Stimulated activated CD4-positive, alpha-beta T cell treated with anti-CD3 and anti-CD28 coated beads, Interleukin-15, amount 100 ng/mL, for 1 hour (primary cell): Measurements from ENCODE around the gene LASP1.

Source experiments
- DNase-seq, 2 donors: peaks; one replicate each; pipeline ENCODE4 v3.0.0-alpha.2; 2020; ENCODE audit warnings: low read depth in 1 of 2, low spot score in 1 of 2

The LASP1 gene

DNA sequence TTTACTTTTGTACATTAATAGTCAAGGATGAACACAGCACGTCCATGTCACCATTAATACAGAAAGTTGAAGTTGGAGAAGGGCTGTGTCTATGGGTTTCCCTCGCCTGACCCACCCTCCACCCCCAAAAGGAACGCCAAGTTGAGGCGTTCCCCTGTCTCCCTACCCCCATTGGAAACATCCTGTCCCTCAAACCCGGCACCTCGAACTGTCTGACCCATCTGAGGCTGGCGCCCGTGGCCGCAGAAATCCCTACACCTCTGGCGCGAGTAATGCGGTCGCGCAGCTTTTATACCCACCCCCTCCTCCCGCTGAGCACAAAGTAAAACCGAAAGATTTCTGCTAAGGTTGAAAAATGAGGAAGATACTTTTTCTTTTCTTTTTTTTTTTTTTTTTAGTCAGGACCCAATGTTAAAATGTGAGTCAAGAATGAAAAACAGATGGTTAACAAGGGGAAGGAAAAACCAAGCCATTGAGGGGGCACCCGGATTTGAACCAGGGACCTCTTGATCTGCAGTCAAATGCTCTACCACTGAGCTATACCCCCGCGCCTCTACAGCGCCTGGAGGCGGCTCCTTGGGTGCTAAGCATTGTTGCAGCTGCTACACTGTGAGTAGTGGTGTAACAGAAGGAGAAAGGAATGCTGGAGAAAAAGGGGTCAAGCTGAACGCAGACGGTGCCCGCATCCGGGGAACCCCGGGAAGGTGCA, 887 bp upstream of the LASP1 start:
- peak; percentile 77 to 90 for DNase-seq

DNA sequence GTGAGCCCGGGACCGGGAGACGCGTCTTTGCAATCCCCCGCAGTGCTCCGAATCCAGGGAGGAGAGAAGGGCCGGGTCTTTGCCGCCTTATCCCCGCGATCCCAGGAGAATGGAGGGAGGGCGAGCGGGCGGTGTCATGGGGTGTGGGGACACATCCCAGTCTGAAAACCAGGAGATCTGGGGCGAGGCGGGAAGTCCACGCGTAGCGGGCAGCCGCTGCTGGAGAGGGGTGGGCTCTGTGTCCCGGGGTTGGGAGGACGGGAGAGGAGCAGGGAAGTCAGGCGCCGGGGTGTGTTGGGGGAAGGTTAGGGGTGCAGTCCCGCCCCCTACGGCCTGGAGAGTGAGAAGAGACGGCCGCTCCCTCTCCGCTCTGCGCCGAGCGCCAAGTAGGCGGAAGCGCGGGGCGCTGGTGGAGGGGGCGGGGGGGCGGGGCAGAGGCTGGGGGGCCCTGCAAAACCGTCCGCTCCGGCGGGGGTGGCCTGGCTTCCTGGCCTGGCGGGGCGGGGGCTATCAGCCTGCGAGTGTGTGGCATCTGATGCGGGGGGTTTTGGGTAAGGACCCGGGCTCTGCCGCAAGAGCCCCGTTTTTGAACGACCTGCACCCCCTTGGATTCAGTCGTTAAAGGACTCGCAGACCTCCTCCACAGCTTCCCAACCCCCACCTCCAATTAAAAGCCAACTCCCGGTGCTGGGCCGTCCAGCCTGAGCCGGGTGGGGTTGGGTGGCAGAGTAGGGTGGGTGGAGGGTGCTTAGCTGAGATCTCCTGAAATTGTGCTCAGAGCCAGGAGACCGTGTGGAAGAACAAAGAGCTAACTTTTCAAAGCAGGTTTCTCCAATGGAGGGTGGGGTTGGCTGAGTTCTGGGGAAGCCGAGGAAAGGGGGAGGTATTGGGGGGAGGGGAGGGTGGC, 654 bp downstream of the LASP1 start:
- DNase-seq: peak; percentile 39 to 50

DNA sequence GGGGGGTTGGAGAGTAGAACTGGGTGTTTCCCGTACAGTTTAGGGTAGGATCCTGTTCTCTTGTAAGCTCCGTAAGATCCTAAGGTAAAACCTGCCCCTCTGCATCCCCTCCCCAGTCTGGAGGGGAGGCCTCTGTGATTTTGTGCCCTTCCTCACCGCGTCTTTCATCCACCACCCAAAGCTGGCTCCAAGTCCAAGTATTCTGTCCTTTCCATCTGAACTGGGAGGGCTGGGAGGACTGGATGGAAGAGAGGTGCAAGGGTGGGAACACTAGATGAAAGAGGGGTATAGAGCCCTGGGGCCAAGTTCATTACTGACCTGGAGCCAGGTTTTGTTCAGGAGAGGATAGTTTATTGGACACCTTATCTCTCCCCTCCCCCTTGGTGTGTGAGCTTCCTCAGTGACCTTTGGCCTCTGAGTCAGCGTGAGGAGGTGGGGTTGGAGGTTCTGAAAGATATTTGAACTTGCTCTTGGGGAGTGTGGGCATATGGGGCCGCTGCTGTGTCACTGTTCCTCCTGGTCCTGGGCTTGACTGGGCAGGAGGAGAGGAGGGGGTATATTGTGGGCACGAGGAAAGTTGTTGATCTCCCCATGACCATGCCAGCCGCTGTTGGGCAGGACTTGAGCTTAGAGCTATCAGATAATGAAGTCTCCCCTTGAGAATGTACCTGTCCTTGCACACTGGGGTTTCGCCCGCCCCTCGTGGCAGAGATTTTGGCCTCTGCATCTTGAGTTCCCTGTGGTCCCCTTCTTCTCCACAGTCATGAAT, 1.6 kb downstream of the LASP1 start:
- DNase-seq: peak; percentile 37 to 57

DNA sequence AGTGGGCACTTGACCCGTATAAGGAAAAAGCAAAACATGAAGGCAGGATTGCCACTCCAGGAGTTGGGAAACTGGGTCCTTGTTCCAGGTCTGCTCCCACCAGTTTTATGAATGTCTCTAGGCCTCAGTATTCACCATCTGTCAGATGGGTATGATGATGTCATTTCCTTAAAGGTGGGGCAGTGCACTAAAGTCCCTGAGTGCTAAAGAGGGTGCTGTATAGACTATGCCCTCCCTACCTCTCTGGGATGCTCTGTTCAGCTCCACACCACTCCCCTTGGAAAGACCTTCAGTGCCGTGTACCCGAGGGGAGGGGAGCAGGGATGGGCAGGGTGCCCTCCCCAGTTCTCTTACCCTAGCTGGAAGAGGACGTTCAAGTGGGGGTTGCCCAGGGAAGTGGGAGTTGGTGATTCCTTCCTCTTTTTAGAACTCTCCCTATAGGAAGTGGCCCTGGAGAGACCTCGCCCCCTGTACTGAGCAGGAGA, 2.2 kb downstream of the LASP1 start:
- DNase-seq: no peak

DNA sequence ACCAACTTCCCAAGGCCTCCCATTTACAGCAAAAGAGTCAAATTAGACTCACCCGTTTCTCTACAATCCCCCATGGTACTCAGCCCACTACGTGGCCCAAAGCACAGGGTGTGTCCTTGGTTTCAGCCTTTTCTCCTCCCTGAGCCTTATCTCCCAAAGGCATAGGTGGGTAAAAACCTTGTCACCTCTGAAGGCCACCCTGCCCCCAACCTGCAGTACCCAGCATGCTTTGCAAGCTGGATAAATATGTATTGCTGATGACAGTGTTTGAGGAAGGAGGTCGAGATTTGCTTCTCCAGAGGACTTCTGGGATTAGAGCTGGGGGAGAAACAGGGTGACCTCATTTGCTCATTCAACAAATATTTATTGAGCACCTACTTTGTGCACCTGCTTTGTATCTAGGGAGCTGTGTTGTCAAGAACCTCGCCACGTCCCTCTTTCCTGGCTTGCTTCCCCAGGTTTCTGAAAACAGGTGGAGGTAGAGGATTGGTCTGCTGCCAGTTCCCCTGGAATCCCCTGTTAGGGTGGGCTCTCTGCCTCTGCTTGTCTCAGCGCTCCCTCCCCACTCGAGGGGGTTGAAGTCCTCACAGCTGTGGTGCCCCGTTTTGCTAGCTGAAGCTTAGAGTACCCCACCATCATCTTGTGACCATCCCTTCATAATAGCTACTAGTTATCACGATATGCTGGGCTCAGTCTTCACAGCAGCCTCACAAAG, 3.0 kb downstream of the LASP1 start:
- no peak for DNase-seq

GRCh38 chr17:38873640-38874380, 4.0 kb downstream of the LASP1 start:
- DNase-seq: no peak

DNA sequence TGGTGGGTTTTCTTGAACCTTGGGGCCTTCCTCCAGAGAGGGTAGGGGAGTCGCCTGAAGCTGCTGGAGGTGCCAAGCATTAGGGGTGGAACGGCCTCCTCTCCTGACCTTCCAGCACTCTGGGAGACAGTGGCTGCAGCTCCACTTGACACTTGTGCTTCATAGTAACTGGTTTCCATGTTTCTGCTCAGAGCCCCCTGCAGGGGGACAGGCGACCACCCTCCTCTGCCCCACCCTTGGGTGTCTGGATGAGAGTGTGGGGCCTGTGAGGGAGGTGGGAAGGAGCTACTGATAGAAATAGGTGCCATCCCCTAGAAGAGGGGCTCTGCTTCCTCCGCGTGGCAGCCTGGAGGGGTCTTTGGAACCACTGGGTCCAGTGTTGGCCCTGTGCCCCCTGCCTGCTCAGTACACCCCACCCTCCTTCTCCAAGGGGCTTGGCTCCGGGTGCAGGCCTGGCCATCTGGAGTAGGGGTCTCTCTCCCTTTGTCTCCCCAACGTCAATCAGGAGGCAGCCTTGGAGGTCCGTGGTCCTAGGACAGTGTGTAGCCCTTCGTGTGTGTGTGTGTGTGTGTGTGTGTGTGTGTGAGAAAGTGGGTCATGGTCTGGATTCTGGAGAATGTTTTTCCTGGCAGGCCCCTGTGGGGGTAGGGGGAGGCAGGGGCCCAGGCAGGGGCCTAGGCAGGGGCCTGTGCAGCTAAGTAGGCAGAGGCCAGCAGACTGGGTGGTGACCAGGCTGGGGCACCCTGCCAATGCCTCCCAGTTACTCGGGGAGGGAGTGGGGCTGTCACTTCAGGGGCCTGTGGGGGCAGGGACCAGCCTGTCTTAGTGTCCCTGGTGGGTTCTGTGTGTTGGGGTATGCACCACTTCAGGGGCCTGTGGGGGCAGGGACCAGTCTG, 4.9 kb downstream of the LASP1 start:
- no peak for DNase-seq

GRCh38 chr17:38875477-38876075, 5.7 kb downstream of the LASP1 start:
- DNase-seq: no peak

DNA sequence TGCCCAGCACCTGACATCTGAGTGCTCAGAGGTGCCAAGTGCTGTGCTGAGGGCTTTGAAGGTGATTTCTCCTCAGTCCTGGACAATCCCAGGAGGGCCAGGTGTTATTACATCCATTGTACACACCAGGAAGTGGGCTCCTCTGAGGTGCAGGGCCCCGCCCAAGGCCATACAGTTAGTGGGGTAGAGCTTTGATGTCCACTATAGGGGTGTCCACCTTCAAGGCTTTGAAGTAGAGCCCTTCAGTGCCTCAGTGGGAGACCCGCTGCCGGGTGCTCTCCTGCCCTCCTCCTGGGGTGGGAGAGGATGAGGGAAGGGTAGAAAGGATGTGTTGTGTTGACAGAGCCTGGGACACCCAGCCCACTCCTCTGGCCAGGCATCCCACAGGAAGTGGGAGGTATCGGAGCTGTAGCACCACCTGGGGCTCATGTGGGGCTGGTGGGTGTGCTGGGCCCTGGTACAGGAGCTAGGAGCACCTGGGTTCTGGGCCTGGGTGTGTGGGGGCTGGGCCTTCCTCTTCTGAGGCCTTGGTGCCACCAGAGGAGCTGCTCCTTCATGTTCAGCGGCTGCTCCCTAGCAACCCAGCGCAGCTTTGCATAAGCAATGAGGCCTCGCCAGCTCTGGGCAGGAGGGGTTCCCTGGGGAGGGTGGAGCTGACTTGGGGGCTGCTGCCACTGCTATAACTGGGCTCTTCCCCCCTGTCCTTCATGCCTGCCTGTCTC, 7.4 kb downstream of the LASP1 start:
- DNase-seq: no peak

DNA sequence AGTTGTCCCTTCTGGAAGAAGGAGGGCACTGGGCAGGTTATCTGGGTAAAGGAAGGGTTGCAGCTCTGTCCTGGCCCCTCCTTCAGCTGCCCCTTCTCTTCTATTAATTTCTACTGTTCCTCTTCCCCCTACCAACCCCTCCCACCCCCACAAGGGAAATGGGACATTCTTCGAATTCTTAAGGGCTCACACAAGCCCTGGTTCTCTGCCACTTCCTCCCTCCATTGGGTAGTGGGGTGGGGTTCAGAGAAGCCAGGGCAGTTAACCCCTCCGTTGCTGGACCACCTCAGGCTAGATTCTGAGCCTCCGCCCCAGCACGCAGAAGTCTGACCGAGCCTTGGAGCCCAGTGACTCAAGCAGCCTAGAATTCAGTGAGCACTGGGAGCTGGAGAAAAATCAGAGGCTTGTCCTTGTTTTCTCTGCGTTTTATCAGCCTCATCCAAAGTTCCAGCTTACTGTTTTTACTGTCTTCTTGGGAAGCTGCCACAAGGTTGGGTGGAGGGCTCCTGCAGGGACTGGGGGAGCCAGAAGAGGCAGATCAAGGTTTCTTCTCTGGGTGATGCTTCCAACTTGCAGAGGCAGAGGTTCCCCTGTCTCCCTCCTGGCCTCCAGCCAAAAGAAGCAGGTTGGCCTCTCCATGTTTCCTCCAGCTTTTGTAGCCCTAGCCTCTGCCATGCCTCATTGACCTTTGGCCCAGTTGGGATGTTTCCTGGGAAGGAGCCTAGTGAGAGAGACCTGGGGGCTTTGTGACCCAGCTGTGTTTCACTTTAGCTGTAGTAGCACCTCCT, 10.2 kb downstream of the LASP1 start:
- no peak for DNase-seq

DNA sequence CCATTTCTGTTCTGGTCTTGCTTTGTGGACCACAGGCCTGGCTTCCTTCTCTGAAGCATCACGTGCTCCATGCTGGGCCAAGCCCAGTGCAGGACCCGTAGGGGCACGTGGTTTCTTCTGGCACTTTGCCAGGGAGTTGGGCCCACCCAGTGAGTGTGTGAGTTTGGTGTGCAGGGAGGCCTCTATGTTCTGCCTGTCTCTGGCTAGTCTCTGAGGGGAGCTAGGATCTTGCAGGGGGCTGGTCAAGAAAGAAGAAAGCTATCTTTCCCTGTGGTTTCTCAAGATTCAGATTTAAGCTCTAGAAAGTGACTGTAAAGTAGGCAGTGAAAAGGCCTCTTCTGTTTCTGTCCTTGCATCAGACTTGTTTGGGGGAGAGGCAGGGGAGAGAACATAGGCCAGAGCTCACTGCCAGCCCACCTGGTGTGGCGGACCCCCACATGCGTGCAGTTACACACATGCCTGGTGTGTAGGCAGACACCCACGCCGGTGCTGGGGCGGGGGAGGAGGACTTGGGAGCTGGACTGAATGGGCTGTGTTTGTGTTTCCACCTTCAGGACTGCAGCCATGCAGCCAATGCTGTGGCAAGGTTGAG, 11.8 kb downstream of the LASP1 start:
- DNase-seq: no peak

- no peak for DNase-seq
Observed at GRCh38 chr17:38882870-38883269, 13.0 kb downstream of the LASP1 start.

DNA sequence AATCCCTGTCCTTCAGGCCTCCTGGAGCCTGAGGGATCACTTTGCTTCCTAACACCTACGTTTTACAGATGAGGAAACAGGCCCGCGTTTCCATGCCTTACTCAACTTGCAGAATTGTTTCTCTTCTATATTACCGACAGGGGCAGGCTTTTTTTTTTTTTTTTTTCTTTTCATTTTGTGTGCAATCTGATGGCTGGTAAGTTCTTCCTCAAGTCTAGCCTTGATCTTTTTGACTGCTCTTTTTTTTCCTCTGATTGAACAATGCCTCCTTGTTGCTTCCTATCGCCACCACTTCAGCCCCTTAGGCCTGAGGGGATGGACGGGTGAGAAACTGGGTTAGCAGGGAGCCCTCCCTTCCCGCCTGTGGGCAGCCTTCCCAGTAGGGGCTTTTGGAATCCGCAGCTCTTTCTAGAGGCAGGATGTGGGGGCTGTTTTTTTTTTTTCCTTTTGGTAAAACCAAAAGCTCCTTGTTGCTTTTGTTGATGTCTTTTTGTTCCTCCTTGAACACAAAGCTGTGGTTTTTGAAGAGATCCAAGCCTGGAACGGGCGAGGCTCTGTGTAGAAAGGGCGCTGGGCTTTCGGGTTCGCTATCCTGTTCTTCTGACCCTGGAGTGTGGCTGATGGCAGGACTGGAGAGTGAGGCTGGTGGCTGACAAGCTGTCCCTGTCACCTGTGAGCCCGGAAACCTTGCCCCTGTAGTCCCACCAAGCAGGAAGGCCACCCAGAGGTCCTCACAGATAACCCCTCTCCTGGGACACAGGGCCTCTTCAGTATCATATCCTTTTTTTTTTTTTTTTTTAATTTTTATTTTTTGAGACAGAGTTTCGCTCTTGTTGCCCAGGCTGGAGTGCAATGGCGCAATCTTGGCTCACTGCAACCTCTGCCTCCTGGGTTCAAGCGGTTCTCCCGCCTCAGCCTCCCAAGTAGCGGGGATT, 14.0 kb downstream of the LASP1 start:
- no peak for DNase-seq

- DNase-seq: no peak
Observed at GRCh38 chr17:38885044-38885727, 15.3 kb downstream of the LASP1 start.
